Prostate gland (tissue), 2 donors: Measurements from ENCODE around the gene PTPRK.

Experiments
- CTCF ChIP-seq, 4 experiments: fragments of 200-600 bp in 2 of 4; fragments of 450-650 bp in 2 of 4; sonication (generic) in 2 of 4; IDR thresholded peaks; 1 replicate in 3 of 4; 2 replicates in 1 of 4; pipeline ENCODE4 v1.5.1; 2016 to 2019; ENCODE audit warnings: antibody characterized with exemption in 4 of 4, mild to moderate bottlenecking in 2 of 4, moderate library complexity in 2 of 4
- POLR2AphosphoS5 ChIP-seq: sonication (generic); formaldehyde crosslinking; IDR thresholded peaks from one replicate; pipeline ENCODE4 v1.6.1; 2017; ENCODE audit warnings: antibody characterized with exemption

- TF ChIP-seq POLR2AphosphoS5 (no peak), CTCF (IDR thresholded peaks at IDR 0.05) (no peak)
Observed at GRCh38 chr6:128005009-128005408, 515.4 kb downstream of the PTPRK start.
